MM.1S (cell line): ENCODE data around the gene GDPGP1.
"Not testable (repeated sequence)": the region's sequence is repeated elsewhere in the genome, so short reads cannot be mapped to it uniquely, and the experiment has no call there.

Source experiments
- EZH2 ChIP-seq: fragments of 300-600 bp; sonication (generic); optimal IDR thresholded peaks from 2 replicates; pipeline ENCODE3; 2017; ENCODE audit warnings: low read depth, mild to moderate bottlenecking, antibody characterized with exemption, low read length, mixed read lengths
- TF ChIP-seq, protein P1 (sequence below): fragments of 300-600 bp; sonication (generic); IDR thresholded peaks from 2 replicates; pipeline ENCODE4 v1.5.1; 2016; ENCODE audit warnings: antibody characterized with exemption, low read length, mixed read lengths

DNA sequence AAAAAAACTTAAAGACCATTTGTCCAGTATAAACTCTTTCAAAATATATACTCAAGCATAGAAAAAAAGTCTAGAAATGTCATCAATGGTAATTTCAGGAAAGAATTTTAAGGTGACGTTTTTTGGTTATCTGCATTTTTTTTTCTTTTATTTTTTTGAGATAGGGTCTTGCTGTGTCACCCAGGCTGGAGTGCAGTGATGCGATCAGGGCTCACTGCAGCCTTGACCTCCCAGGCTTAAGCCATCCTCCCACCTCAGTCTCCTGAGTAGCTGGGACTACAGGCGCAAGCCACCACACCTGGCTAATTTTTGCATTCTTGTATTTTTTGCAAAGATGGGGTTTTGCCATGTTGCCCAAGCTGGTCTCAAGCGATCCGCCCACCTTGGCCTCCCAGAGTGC lies 46.7 kb downstream of the GDPGP1 start:
- TF ChIP-seq, protein P1, sequence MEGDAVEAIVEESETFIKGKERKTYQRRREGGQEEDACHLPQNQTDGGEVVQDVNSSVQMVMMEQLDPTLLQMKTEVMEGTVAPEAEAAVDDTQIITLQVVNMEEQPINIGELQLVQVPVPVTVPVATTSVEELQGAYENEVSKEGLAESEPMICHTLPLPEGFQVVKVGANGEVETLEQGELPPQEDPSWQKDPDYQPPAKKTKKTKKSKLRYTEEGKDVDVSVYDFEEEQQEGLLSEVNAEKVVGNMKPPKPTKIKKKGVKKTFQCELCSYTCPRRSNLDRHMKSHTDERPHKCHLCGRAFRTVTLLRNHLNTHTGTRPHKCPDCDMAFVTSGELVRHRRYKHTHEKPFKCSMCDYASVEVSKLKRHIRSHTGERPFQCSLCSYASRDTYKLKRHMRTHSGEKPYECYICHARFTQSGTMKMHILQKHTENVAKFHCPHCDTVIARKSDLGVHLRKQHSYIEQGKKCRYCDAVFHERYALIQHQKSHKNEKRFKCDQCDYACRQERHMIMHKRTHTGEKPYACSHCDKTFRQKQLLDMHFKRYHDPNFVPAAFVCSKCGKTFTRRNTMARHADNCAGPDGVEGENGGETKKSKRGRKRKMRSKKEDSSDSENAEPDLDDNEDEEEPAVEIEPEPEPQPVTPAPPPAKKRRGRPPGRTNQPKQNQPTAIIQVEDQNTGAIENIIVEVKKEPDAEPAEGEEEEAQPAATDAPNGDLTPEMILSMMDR: not testable (repeated sequence)
- not testable (repeated sequence) for TF ChIP-seq EZH2
